Vagina (tissue), 2 donors: ENCODE measurements around the gene TBCA.

Experiments used
- CTCF ChIP-seq, 3 experiments: fragments of 450-650 bp in 2 of 3; fragments of 200-600 bp in 1 of 3; sonication (generic) in 1 of 3; IDR thresholded peaks; one replicate each; pipeline ENCODE4 v1.5.1; 2017 to 2019; ENCODE audit warnings: antibody characterized with exemption in 3 of 3, mild to moderate bottlenecking in 2 of 3, moderate library complexity in 2 of 3
- POLR2AphosphoS5 ChIP-seq, 2 donors: sonication (generic); formaldehyde crosslinking; IDR thresholded peaks; one replicate each; pipeline ENCODE4 v1.9.0; 2017; ENCODE audit warnings: antibody characterized with exemption in 2 of 2, mild to moderate bottlenecking in 2 of 2, low read depth in 1 of 2; ENCODE audit not compliant: insufficient read depth in 1 of 2

- TF ChIP-seq CTCF (IDR thresholded peaks at IDR 0.05), result no peak
- no peak for TF ChIP-seq POLR2AphosphoS5 (IDR thresholded peaks at IDR 0.05; ENCODE audit: insufficient read depth in 1 of 2, low read depth in 1 of 2)
These were observed 48.9 kb downstream of the TBCA start for GRCh38 chr5:77727190-77727589.
